Measurements from ENCODE around the gene HEXD. TPM values are rescaled to one million over a fixed set of nuclear protein-coding genes. Genes with fewer than 3 reads are reported as not detected.

The HEXD gene
- total and polyA plus RNA-seq, 2 of the 8 experiments (the other 6 are each of a cell fraction or from before 2014, with no cell fraction given), result 20.6 to 21.8 TPM

GRCh38 chr17:82446124-82446523 lies 28.0 kb downstream of the HEXD start:
- 88% methylated on average over 13 of the region's 15 CpGs; no CpG with 5 or more reads in 1 of the 2 experiments for WGBS, 2 experiments (ENCODE audit: extremely low coverage in 1 of 2, insufficient coverage in 1 of 2, insufficient read length in 1 of 2, insufficient replicate concordance in 2 of 2, low coverage in 1 of 2, low lambda C conversion rate in 2 of 2, missing lambda C conversion rate in 1 of 2)
- DNase-seq (ENCODE audit: low read depth in 1 of 2, low spot score in 2 of 2) (no peak), FAIRE-seq (no peak)
- Histone ChIP-seq H2BK12ac (ENCODE audit: low read depth, low read length) (no peak overlapping the region), H3K4ac (replicated peaks; ENCODE audit: insufficient read length, low read depth, low read length) (no peak overlapping the region), H3K4me1 (replicated peaks in 1 of 4; ENCODE audit: control insufficient read depth in 3 of 4, insufficient read depth in 4 of 4, low read length in 3 of 4) (peaks cover 0 to 12% (median 6%) of the 10 kb centered on the region in 4 experiments; a peak in 5 of 7 replicates), H3K23me2 (ENCODE audit: low read depth, low read length) (peaks cover 4% of the 10 kb centered on the region; the same call in 1 of the 2 replicates), H3K56ac (replicated peaks; ENCODE audit: insufficient read length, low read depth, low read length) (no peak overlapping the region), H4K8ac (ENCODE audit: extremely low read depth, insufficient read depth, low read length) (peak overlapping the region; percentile 28), H3K79me1 (ENCODE audit: low read depth, low read length) (no peaks in the 10 kb centered on the region; the same call in 1 of the 2 replicates), H4K91ac (replicated peaks; ENCODE audit: insufficient read length, low read length) (no peak overlapping the region), H2BK5ac (ENCODE audit: low read depth, low read length) (no peak overlapping the region), H3K4me3 (ENCODE audit: extremely low read depth in 1 of 4, insufficient read depth in 2 of 4, low read depth in 3 of 4, low read length in 4 of 4) (no peak overlapping the region), H2BK15ac (ENCODE audit: low read length) (no peak overlapping the region), H3K4me2 (ENCODE audit: insufficient read depth in 1 of 2, low read depth in 2 of 2, low read length in 2 of 2) (no peak overlapping the region), H3K14ac (ENCODE audit: insufficient read length) (no peak overlapping the region), H3K79me2 (ENCODE audit: control insufficient read depth in 1 of 2, insufficient read depth in 2 of 2, low read length in 2 of 2) (peaks cover 0 to 6% of the 10 kb centered on the region in 2 experiments; a peak in 1 of 4 replicates), H3K9ac (replicated peaks in 1 of 4; ENCODE audit: extremely low read depth in 1 of 4, low read depth in 3 of 4, low read length in 3 of 4) (no peak overlapping the region), H3K9me3 (ENCODE audit: insufficient read depth in 2 of 2, low read depth in 1 of 2, low read length in 1 of 2) (no peaks in the 10 kb centered on the region), H3K36me3 (ENCODE audit: control insufficient read depth in 2 of 4, insufficient read depth in 4 of 4, low read length in 3 of 4) (peaks cover 4 to 17% (median 12%) of the 10 kb centered on the region in 4 experiments; a peak in 4 of 8 replicates), H2BK120ac (replicated peaks; ENCODE audit: low read depth, low read length) (no peak overlapping the region), H3K23ac (ENCODE audit: insufficient read length) (no peak overlapping the region), H2AK5ac (ENCODE audit: low read depth, low read length) (no peak overlapping the region), H2BK20ac (ENCODE audit: low read length) (no peak overlapping the region), H3K27ac (ENCODE audit: low read depth, low read length) (no peak overlapping the region), H4K5ac (ENCODE audit: insufficient read length, low read depth, low read length) (no peak overlapping the region), H4K20me1 (replicated peaks in 1 of 2; ENCODE audit: control insufficient read depth in 1 of 2, insufficient read depth in 2 of 2, low read length in 2 of 2) (peaks cover 2 to 31% of the 10 kb centered on the region in 2 experiments), H3K18ac (ENCODE audit: extremely low read depth, low read length) (no peak overlapping the region), H3K27me3 (replicated peaks in 1 of 4; ENCODE audit: control insufficient read depth in 3 of 4, extremely low read depth in 1 of 4, insufficient read depth in 3 of 4, low read length in 3 of 4) (no peaks in the 10 kb centered on the region), H2AFZ (ENCODE audit: low read length) (no peak overlapping the region)
- TF ChIP-seq TBP (IDR thresholded peaks at IDR 0.05; ENCODE audit: low read depth, low read length) (no peak), RNF2 (IDR thresholded peaks at IDR 0.05; ENCODE audit: borderline replicate concordance, low read depth, low read length, missing control alignments, poor library complexity, severe bottlenecking) (no peak), CHD1 (IDR thresholded peaks at IDR 0.05; ENCODE audit: low read depth, low read length) (no peak)
- POLR2A ChIA-PET (ENCODE audit: partially characterized antibody), result interaction anchor here (1.3 to 1.6 kb wide), 2 partner anchors 10 to 18 kb away, joined by 3 to 4 read pairs; no protein-coding TSS in a partner anchor
- CTCF ChIA-PET (ENCODE audit: partially characterized antibody), result interaction anchor here (1.0 to 2.8 kb wide), 3 partner anchors 22 to 47 kb away, joined by 3 to 11 read pairs (median 6); partner anchors contain the start of gene HEXD
